Lower lobe of right lung (tissue), 2 donors: ENCODE results near the gene CEACAM8. TPM values are rescaled to one million over a fixed set of nuclear protein-coding genes. Genes with fewer than 3 reads are reported as not detected.
"Not testable (repeated sequence)": the region's sequence is repeated elsewhere in the genome, so short reads cannot be mapped to it uniquely, and the experiment has no call there.

ENCODE experiments used
- ATAC-seq, 2 donors: fragments of 200-7000 bp; cut with Tn5 transposase; one replicate each; pipeline ENCODE4 v1.9.1; 2020 to 2022; ENCODE audit warnings: mild to moderate bottlenecking in 2 of 2, moderate library complexity in 2 of 2
- DNase-seq: peaks from one replicate; pipeline ENCODE4 v3.0.0-alpha.2; 2020
- H3K27ac ChIP-seq: fragments of 200-600 bp; one replicate; pipeline ENCODE4 v1.8.0; 2022
- H3K27me3 ChIP-seq: fragments of 200-600 bp; one replicate; pipeline ENCODE4 v1.8.0; 2022; ENCODE audit warnings: low read depth
- H3K36me3 ChIP-seq: fragments of 200-600 bp; one replicate; pipeline ENCODE4 v1.8.0; 2022; ENCODE audit warnings: mild to moderate bottlenecking
- H3K4me1 ChIP-seq: fragments of 200-600 bp; one replicate; pipeline ENCODE4 v1.8.0; 2022
- H3K4me3 ChIP-seq: fragments of 200-600 bp; one replicate; pipeline ENCODE4 v1.8.0; 2022; ENCODE audit warnings: mild to moderate bottlenecking
- H3K9me3 ChIP-seq: fragments of 200-600 bp; one replicate; pipeline ENCODE4 v1.8.0; 2022
- CTCF ChIP-seq: fragments of 200-600 bp; IDR thresholded peaks from one replicate; pipeline ENCODE4 v1.8.0; 2022; ENCODE audit warnings: antibody characterized with exemption, mild to moderate bottlenecking
- intact Hi-C: fragments of 100-400 bp; cut with DNase I; formaldehyde crosslinking; loops from one replicate; pipeline ENCODE4 v1.11.0; 2022
- total RNA-seq: library from RNA; stranded (reverse); fragmentation: NEBNext Ultra II Directional; extraction: Animal tissue kit (Norgen Biotek cat#: 25700); gene quantifications from one replicate; pipeline ENCODE4 v1.2.1, GENCODE V29; 2021
- donor health status: DM: no; HTN: yes; CAD: no; lungs with severe emphysema.

Gene CEACAM8
- total RNA-seq, 1 donor from 2014 or later: 0.53 TPM

- no peak for ATAC-seq
- no peak overlapping the region for H3K4me3 ChIP-seq
- no peaks in the 10 kb centered on the region for H3K36me3 ChIP-seq
- TF ChIP-seq CTCF: no peak
- H3K9me3 ChIP-seq: no peaks in the 10 kb centered on the region
- no peak for DNase-seq
- no peak overlapping the region for H3K27ac ChIP-seq
- no peaks in the 10 kb centered on the region for H3K27me3 ChIP-seq
- intact Hi-C loops: no loop called here
- no peaks in the 10 kb centered on the region for H3K4me1 ChIP-seq
Observed at GRCh38 chr19:42628411-42629140, 33.9 kb upstream of the CEACAM8 start.

GRCh38 chr19:42627916-42628315, 33.2 kb upstream of the CEACAM8 start:
- H3K4me3 ChIP-seq: no peak overlapping the region
- no peaks in the 10 kb centered on the region for H3K36me3 ChIP-seq
- no peak for DNase-seq
- TF ChIP-seq CTCF: no peak
- no peaks in the 10 kb centered on the region for H3K9me3 ChIP-seq
- intact Hi-C loops: no loop called here
- H3K27ac ChIP-seq: no peak overlapping the region
- no peak for ATAC-seq
- H3K27me3 ChIP-seq: no peaks in the 10 kb centered on the region
- no peaks in the 10 kb centered on the region for H3K4me1 ChIP-seq

- Histone ChIP-seq H3K4me1 (no peaks in the 10 kb centered on the region), H3K36me3 (no peaks in the 10 kb centered on the region), H3K4me3 (no peak overlapping the region), H3K9me3 (no peaks in the 10 kb centered on the region), H3K27me3 (no peaks in the 10 kb centered on the region), H3K27ac (no peak overlapping the region)
- no peak for DNase-seq
- intact Hi-C loops: no loop called here
- no peak for TF ChIP-seq CTCF
- no peak for ATAC-seq
Observed at GRCh38 chr19:42626181-42626580, 31.5 kb upstream of the CEACAM8 start.

- H3K27ac ChIP-seq: no peak overlapping the region
- no peak overlapping the region for H3K4me3 ChIP-seq
- H3K9me3 ChIP-seq: no peaks in the 10 kb centered on the region
- DNase-seq (no peak), ATAC-seq (no peak)
- intact Hi-C loops: no loop called here
- TF ChIP-seq CTCF: no peak
- H3K27me3 ChIP-seq: peaks cover 21% of the 10 kb centered on the region
- no peaks in the 10 kb centered on the region for H3K36me3 ChIP-seq
- H3K4me1 ChIP-seq: no peaks in the 10 kb centered on the region
Observed at GRCh38 chr19:42619271-42619670, 24.5 kb upstream of the CEACAM8 start.

- no peak overlapping the region for H3K27ac ChIP-seq
- no peak overlapping the region for H3K4me3 ChIP-seq
- H3K9me3 ChIP-seq: no peaks in the 10 kb centered on the region
- ATAC-seq (no peak), DNase-seq (no peak)
- intact Hi-C loops: no loop called here
- H3K36me3 ChIP-seq: no peaks in the 10 kb centered on the region
- peaks cover 21% of the 10 kb centered on the region for H3K27me3 ChIP-seq
- no peak for TF ChIP-seq CTCF
- no peaks in the 10 kb centered on the region for H3K4me1 ChIP-seq
Observed at GRCh38 chr19:42613666-42614065, 18.9 kb upstream of the CEACAM8 start.

GRCh38 chr19:42610401-42610915, 15.7 kb upstream of the CEACAM8 start:
- intact Hi-C loops, H3K4me3 ChIP-seq, H3K9me3 ChIP-seq, H3K4me1 ChIP-seq, DNase-seq, H3K36me3 ChIP-seq, ATAC-seq, H3K27ac ChIP-seq: not testable (repeated sequence)
- H3K27me3 ChIP-seq: peaks cover 21% of the 10 kb centered on the region
